NCI-H146 (cell line): ENCODE measurements around the gene PGGHG.
"Not testable (repeated sequence)": the region's sequence is repeated elsewhere in the genome, so short reads cannot be mapped to it uniquely, and the experiment has no call there.

Experiments
- DNase-seq: peaks from one replicate; lab custom pipeline; 2025; lab: John Stamatoyannopoulos, UW

The PGGHG gene

DNA sequence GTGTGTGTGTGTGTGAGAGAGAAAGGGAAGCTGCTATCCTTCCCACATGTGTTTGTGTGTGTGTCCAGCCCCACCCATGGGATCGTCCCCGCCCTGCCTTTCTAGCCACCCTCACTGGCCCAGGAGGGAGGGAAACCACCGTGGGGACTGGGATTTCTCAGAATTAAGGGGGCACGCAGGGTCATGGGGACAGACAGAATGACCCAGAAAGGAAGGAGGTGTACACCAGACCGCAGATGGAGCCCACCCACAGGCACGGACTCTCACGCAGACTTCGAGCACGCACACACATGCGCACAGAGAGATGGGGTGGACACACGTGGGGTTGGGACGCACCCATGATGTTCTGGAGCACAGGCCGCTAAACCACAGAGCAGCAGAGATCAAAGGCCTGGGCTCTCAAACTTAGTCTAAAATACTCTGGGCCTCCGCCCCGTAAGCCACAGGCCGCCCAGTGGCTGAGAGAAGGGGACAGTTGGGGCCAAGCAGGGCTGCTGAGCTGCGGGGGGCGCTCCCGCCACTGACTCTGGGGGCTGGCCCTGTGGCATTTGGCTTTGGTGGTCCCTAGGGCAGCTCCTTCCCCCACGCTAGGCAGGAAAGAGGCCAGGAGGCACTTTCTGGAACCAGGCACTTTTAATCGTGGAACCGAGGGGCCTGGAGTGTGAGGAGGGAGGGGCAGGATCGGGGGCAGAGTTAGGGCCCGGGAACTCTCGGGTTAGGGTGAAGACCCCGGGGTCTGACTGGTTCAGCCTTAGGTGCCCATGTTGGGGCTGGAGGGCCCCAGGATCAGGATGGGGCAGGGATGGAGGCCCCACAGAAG, 8.9 kb downstream of the PGGHG start:
- no peak for DNase-seq

DNA sequence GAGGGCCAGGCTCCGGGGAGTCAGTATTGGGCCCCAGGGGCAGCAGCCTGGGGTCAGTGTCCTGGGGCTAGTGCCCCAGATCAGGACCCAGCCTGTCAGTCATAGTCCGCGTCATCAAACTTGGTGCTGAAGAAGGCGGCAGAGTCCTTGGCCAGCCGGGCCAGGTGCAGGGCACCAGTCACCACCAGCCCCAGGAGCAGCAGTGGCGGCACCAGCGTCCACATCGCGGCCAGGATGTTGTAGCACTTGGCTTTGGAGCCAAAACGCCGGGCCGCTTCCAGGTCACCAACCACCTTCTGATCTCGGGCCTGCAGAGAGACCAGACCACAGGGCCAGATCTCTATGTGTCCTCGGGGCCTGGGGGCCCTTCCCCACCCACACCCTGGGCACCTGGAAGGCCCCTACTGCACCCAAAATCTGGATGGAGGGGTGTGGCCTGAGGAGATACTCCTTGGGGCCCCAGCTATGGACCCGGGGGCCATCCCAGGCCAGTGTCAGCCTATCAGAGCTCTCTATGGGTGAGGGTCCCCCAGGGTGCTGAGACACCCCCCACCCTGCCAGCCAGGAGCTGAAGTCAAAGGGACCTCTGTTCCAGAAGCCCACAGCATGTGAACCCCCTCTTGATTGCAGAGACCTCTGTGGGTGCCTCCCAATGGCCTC, 9.6 kb downstream of the PGGHG start:
- DNase-seq = no peak

DNA sequence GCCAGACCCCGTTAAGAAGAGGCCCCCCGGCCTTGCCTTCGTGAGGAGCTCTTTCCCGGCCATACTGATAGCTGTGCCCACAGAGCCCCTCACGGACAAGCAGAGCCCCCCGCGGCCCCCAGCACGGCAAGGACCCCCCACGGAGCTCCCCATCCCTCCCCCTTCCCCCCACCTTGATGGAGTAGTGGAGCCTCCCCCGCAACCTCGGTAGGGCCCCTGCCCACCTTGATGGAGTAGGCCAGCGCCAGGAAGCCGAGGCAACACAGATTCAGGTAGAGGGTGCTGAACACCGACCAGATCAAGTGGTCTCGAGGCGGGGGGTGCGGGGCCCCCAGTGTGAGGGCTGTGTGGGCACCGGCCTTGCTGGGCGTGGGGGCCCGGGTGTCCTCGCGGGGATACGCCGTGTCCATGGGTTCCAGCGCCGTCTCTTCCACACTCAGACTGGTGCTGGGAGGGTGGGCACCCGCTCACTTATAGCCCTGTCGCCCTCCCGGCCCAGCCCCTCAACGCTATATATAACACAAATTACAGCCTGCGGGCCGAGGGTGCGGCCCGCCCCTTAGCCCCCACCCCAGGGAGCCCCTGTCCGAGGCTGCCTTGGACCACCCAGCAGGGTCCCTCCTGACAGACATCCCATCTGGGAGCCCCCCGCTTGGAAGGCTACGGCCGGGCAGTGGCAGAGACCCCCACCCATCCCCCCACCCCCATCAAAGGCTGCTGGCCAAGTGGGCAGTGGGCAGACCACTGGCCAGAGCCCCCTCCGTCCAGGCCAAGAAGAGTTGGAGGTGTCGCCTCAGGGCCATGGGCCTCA, 10.4 kb downstream of the PGGHG start, which contains the start of gene IFITM5:
TSS of gene IFITM5 (minus strand) at position 446 of the 811 bp plus-strand sequence. CDS start at position 410, 36 bp downstream.
- no peak for DNase-seq

DNA sequence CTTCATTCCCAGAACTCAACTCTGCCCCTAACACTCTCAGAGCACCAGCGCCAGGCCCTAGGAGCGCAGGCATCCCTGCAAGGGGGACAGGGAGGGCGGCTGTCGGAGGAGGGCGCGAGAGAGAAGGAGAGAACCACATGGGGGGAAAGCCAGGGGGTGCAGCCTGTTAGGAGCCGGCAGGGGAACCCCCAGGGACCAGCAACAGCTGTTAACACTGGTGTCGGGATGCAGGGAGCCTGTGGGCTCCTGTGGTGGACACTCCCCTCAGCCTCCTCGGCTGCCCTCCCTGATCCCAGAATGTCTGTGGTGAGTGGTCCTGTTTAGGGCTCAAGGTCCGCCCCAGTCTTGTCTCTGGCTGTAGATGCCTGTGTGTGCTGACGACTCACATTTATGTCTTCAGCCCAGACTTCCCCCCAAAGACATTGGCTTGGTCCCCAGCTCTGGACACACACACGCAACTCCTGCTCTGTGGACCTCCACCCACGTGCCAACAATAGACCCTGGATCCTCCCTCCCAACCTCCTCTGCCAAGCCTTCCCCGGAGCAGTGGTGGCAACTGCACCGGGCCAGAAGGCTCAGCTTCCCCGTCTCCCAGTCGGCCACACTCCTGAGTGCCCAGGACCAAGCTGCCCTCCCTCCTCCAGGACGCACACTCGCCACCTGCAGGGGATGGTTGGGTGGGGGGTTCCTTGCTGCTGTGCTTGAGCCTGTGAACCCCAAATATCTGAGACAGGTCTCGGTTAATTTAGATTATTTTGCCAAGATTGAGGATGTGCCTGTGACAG, 11.2 kb downstream of the PGGHG start:
- no peak for DNase-seq

DNA sequence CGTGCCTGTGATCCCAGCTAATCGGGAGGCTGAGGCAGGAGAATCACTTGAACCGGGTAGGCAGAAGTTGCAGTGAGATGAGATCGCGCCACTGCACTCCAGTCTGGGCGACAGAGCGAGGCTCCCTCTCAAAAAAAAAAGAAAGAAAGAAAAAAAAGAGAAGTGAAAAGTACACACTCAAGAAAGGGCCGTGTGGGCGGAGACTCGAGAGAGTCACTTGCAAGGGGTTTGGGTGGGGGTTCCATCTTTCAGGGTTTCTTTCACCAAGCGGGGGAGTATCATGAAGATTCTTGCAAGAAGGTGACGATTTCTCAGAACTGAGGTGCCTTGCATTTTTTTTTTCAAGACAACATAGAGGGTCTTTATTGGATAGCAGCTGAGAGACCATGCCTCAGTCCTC, 14.4 kb downstream of the PGGHG start:
- DNase-seq = no peak

DNA sequence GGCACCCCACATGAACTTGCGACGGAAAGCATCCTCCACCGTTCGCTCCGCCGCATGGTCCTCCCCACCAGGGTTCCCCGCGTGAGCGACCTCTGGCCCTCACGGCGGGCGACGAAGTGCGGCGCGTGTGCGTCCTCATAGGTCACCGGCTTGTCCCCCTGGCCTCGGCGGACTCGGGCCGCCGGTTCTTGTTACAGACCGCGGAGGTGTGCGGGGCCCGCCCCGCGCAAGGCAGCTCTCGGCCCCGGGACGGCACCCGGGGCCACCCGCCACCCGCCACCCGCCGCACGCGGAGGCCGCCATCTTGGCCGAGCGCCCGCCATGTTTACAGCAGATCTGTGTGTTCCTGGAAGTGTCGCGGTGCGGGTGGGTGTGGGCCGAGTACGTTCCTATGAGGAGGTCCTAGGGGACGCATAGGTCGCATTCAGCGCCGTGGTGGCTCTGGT, 15.2 kb downstream of the PGGHG start:
- DNase-seq = no peak

DNA sequence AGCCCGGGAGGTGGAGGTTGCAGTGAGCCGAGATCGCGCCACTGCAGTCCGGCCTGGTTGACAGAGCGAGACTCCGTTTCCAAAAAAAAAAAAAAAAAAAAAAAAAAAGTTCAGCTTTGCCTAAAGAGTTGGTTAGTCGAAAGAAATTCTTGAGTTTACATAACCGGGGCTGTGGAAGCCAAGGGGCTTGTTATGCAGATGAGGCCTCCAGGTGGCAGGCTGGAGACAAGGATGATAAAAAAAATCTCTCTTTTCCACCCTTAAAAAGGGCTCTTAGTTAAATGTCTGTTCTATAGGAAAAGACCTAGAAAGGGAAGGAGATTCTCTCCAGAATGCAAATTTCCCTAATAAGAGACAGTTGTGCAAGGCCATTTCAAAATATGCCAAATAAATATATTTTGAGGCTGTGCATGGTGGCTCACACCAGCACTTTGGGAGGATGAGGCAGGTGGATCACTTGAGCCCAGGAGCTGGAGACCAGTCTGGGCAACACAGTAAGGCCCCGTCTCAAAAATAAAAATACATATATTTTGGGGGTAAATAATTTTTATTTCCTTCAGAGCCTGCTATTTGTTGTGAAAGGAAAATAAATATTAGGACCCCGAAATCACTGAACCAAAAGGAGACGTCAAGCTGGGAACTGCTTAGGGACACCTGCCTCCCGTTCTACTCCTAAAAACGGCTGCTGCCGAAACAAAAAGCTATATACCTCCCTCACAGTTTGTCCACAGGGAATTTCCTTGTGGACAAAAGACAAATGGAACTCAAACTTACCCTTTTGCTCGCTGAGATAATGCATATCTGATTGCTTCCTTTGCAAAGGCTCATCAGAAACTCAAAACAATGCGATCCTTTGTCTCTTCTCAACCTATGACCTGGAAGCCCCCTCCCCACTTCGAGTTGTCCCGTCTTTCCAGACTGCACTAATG, 16.3 kb downstream of the PGGHG start:
- DNase-seq = peak; percentile 55

DNA sequence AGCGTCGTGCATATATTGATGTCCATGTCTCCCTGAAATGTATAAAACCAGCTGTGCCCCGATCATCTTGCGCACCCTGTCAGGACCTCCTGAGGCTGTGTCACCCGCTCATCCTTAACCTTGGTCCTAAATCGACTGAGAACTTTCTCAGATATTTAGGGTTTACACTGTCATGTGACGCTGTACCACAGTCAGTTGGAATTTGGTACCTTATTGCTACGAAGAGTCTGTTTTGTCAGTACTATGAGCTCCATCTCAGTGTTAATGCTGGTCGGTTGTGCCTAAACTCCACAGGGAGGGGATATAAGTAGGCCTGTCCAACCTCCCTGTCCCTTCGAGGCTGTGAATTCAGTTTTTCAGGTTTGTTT, 16.9 kb downstream of the PGGHG start:
- DNase-seq = no peak

DNA sequence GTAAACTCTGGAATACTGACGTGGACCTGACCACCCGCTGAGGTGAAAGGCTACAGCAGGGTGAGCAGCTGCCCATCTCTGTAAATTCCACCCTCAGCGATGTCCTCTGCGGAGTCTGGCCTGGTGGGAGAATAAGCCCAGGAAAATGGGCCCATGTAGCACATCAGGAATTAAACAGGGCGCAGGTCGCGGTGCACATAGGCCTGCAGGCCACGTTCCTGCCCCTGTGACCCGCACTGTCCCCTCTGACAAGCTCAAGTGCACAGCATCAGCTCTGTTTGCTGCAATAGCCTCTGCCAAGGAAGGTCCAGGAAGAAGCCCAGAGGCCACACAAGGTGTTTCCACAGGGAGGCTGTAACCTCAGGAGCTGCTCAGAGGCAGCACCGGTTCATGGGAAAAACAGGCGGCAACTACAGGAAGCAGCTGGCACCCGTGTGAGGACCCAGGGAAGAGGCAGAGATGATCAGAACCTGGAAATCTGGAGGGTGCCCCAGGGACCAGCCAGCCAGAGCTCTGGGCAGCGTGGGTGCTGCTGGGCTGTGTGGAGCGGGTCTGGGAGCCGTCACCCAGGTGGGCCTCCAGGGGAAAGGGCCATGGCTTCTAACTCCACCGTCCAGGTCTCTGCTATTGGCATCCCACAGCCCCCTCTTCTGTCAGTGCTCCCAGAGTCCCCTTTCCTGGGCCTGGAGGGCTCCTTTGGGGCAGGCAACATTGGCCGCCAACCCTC, 17.9 kb downstream of the PGGHG start:
- DNase-seq = no peak

DNA sequence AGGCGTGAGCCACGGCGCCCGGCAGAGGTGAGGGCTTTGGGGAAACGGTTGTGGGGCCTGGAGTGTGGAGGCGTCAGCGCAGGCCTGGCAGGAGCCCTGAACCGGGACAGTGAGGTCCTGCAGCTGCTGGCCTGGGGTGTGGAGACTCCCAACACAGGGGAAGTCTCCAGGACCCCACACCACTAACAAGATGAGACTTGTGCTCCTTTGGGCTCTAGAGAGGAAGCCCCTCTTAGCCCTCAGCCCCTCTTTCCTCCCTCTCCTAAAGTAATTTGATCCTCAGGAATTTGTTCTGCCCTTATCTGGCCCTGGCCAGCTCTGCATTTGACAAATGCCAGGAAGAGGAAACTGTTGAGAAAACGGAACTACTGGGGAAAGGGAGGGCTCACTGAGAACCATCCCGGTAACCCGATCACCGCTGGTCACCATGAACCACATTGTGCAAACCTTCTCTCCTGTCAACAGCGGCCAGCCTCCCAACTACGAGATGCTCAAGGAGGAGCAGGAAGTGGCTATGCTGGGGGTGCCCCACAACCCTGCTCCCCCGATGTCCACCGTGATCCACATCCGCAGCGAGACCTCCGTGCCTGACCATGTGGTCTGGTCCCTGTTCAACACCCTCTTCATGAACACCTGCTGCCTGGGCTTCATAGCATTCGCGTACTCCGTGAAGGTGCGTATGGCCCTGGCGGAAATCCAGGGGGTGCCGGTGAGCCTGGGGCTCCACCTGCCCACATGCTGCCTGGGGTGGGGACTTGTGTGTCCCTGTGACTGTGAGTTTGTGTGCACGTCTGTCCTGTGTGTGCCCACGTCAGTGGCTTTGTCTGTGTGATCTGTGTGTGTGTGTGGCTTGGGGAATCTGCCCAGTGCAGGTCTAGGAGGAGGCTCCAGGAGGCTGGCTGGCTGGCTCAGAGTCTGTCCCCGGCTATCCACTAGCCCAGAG, 19.1 kb downstream of the PGGHG start, which contains the start of gene IFITM2:
TSS of gene IFITM2 (plus strand) at position 51 of the 943 bp plus-strand sequence. CDS start at position 428, 377 bp downstream.
- DNase-seq = not testable (repeated sequence)

DNA sequence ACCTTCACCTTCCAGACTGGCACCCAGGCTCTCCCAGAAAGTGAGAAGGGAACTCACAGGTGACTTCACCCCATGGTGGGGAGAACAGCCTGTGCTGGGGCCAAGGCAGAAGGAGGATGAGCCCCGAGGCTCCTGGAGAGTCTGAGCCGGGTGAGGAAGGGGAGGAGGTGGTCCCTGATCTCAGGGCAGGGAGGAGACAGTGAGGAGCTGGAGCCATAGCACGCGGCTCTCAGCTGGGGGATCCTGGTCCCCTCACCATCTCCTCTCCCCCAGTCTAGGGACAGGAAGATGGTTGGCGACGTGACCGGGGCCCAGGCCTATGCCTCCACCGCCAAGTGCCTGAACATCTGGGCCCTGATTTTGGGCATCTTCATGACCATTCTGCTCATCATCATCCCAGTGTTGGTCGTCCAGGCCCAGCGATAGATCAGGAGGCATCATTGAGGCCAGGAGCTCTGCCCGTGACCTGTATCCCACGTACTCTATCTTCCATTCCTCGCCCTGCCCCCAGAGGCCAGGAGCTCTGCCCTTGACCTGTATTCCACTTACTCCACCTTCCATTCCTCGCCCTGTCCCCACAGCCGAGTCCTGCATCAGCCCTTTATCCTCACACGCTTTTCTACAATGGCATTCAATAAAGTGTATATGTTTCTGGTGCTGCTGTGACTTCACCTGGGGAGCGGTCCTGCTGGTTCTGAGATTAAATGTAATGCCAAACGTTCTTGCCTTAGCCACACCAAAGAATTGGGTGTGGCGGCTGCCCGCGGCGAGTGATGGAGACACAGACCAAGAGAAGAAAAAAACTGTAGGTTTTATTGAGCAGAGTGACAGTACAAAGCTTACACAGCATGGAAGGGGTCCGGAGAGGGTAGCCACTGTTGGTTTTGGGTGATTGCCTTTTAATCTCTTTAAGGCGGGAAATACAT, 20.1 kb downstream of the PGGHG start:
- DNase-seq = not testable (repeated sequence)

DNA sequence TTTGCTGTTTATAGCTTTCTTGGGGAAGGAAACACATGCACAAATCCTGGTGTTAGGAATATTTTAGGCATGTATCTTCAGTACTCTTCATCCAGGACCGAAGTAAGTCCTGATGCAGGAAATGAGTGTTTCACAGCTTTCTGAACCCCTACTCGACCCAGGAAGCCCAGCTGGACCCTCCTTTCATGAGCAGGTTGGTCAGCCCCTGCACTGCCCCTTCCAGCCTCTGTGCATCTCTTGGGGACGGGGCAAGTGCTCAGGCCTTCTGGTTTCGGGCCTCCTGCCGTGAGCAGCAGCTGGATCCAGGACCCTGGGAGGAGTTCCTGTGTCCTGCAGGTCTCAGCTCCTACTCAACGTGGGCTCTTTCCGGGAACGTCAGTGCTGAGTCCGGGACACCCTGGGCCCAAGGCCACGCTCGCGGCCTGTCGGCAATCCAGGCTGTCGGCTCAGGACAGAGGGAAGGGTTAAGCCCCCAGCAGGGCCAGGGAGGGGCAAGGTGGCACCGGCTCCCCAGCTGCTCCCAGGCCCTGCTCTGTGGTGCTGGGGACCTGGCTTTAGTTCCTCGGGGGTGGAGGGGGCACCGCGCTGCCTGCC, 21.1 kb downstream of the PGGHG start:
- DNase-seq = not testable (repeated sequence)

DNA sequence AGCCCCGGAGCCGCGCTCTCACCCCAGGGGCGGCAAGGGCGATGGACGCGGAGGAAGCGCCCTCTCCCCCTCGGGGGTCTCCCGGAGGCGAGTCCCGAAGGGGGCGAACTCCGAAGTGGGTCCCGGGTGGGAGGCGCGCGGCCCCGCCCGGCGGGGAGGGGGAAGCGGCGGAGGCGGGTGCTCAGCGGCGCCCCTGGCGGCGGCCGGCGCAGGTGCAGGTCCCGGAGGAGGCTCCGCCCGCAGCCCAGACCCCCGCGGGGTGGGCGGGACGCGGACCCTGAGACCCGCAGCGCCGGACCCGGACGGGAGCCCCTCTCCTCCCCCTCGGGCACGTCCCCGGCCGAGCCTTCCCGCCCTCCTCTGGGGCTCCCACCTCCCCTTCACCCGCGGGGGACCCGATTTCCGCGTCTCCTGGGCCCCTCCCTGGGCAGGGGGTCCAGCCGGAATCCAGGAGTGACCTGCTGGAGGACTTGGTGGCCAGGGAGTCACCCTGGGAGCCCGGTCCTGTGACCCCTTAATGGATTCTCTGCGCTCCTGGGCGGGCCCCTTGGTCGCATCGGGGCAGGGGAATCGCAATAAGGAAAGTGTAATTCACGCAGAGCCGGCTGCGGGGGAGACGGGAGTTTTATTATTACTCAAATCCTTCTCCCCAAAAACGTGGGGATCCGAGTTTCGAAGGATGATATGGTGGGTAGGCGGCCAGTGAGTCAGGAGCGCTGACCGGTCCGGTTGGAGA, 22.3 kb downstream of the PGGHG start:
- DNase-seq = not testable (repeated sequence)

DNA sequence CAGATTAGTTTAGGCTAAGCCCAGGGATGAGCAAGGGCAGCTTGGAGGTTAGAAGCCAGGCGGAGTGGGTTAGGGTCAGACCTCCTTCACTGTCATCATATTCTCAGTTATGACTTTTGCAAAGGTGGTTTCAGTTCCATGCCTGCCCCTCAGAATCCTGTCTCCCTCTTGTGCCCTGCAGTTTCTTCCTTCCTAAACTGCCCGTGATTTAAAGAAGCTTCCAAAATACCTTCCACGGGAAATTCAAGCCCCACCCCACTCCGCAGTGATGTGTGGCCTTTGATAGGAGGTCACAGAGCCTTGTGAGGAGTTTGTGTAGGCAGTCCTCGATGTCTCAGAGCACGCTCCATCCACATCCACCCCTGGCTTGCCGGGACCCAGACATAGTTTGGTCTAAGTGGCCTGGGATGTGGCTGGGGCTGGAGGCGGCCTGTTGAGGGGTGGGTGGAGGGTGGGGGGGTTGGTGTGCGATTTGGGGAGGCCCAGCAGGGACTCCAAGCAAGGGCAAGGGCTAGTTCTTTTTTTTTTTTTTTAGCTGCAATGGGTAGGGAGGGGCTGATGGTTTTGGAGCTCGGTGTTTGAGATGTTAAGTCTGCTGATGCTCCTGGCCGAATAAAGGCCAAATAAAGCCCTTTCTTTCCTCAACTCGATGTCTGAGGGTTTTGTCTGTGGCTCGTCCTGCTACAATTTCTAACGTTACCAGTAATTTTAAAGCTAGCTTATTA, 23.3 kb downstream of the PGGHG start:
- no peak for DNase-seq

DNA sequence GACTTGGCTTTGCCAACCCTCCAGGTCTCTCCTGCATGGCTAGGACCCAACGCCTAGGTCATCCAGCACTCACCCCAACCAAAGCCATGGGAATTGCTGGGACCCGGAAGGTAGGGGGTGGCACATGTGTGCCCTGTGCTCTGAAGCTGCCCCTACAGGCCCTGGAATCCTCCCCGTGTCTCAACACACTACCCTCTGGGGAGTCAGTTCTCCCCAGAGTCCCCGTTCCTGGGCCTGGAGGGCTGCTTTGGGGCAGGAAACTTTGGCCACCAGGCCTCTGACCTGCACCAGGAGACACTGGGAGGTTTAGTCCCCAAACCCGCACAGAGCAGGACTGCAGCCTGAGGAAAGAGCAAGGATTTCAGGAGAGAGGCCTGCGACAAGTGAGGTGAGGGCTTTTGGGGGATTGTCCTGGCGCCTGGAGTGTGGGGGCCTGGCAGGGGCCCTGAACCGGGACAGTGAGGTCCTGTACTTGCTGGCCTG, 24.4 kb downstream of the PGGHG start:
- DNase-seq = no peak
